GM19035 (cell line): Measurements from ENCODE around the gene PDSS1.

Experiments
- ATAC-seq: cut with Tn5 transposase; IDR thresholded peaks from one replicate; pipeline ENCODE4 v1.9.1; 2021; ENCODE audit not compliant: unreplicated experiment

The PDSS1 gene

DNA sequence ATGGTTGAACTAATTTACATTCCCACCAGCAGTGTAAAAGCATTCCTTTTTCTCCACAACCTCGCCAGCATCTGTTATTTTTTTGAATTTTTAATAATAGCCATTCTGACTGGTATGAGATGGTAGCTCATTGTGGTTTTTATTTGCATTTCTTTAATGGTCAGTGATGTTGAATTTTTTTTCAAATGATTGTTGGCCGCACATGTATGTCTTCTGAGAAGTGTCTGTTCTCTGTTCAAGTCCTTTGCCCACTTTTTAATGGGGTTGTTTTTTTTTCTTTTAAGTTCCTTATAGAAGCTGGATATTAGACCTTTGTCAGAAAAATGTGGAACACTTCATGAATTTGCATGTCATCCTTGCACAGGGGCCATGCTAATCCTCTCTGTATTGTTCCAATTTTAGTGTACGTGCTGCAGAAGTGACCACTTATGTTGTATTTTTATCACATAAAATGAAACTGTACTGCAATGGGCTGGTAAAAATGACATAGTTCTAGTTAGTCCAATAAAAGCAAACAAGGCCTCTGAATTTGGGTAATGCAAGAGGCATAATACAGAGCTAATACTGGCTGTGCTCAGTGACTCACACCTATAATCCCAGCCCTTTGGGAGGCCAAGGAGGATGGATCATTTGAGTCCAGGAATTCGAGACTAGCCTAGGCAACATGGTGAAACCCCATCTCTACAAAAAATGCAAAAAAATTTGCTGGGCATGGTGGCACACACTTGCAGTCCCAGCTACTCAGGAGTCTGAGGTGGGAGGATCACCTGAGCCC lies 92.9 kb downstream of the PDSS1 start:
- ATAC-seq = no peak

DNA sequence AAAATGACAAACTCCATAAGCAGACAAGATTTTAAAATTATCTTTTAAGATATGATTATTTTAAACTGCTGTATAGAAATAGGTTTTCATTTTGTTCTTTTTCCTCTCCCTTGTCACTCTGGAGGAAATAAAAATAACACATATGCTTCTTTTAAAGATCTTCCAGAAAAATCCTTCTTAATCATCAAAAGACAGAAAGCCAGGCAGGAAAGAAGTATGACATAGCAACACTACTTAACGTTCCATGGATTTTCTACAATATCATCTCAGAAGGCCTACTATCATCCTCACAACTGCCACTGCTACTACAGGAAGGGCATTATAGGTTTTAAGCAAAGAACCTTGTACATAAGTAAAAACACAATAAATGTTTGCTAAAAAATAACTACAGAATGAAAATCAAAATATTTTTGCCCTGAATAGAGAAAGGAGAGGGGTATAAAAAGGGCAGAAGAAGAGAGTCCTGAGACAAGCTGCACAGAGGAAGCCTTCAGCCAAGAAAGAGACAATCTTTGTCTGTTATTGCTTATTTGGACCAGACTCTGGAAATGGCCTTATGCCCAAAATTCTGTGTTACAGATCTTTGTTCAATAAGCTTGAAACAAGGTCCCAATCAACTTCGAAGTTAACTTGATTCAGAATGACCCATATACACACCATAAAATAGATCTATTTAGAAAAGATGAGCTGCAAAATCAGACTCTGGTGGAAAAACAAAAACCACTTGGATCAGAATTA lies 95.4 kb downstream of the PDSS1 start:
- no peak for ATAC-seq
